GM23338 (cell line): Measurements from ENCODE around the gene AGTR1. TPM values are rescaled to one million over a fixed set of nuclear protein-coding genes. Genes with fewer than 3 reads are reported as not detected.

ENCODE experiments used
- ATAC-seq: fragments of 200-7000 bp; cut with Tn5 transposase; 3 replicates; pipeline ENCODE4 v1.9.1; 2020
- DNase-seq: peaks from one replicate; pipeline ENCODE4 v3.0.0-alpha.2; 2015; ENCODE audit warnings: low spot score
- H2AFZ ChIP-seq: fragments of 200-600 bp; sonication (generic); 2 replicates; pipeline ENCODE4 v1.8.0; 2016; ENCODE audit warnings: antibody characterized with exemption, mild to moderate bottlenecking, moderate library complexity
- H3F3A ChIP-seq: fragments of 200-600 bp; sonication (generic); replicated peaks from 2 replicates; pipeline ENCODE4 v1.8.0; 2017; ENCODE audit warnings: antibody characterized with exemption, mixed run types, low read depth
- H3K27ac ChIP-seq: fragments of 200-600 bp; sonication (generic); 2 replicates; pipeline ENCODE4 v1.6.1; 2016; ENCODE audit warnings: low read depth
- H3K27me3 ChIP-seq: fragments of 200-600 bp; sonication (generic); 2 replicates; pipeline ENCODE4 v1.8.0; 2016; ENCODE audit warnings: mild to moderate bottlenecking, mixed run types, moderate library complexity; ENCODE audit not compliant: insufficient read depth
- H3K36me3 ChIP-seq: fragments of 200-600 bp; sonication (generic); 2 replicates; pipeline ENCODE4 v1.8.0; 2016; ENCODE audit warnings: mild to moderate bottlenecking; ENCODE audit not compliant: insufficient read depth
- H3K4me1 ChIP-seq: fragments of 200-600 bp; sonication (generic); 2 replicates; pipeline ENCODE4 v1.8.0; 2016; ENCODE audit warnings: mild to moderate bottlenecking, moderate library complexity; ENCODE audit not compliant: insufficient read depth
- H3K4me2 ChIP-seq: fragments of 200-600 bp; sonication (generic); 2 replicates; pipeline ENCODE4 v1.7.1; 2017; ENCODE audit warnings: mixed run types
- H3K4me3 ChIP-seq: fragments of 200-600 bp; sonication (generic); 2 replicates; pipeline ENCODE4 v1.6.1; 2016; ENCODE audit warnings: mixed run types
- H3K79me2 ChIP-seq: fragments of 200-600 bp; sonication (generic); replicated peaks from 2 replicates; pipeline ENCODE4 v1.8.0; 2017; ENCODE audit warnings: mild to moderate bottlenecking; ENCODE audit not compliant: insufficient read depth
- H3K9me2 ChIP-seq: fragments of 200-600 bp; sonication (generic); 2 replicates; pipeline ENCODE4 v1.8.0; 2017; ENCODE audit not compliant: insufficient read depth
- H4K20me1 ChIP-seq: fragments of 200-600 bp; sonication (generic); replicated peaks from 2 replicates; pipeline ENCODE4 v1.8.0; 2017; ENCODE audit warnings: mild to moderate bottlenecking; ENCODE audit not compliant: insufficient read depth
- H3K27ac Mint-ChIP-seq: 2 replicates; pipeline ENCODE4 v1.8.0; 2020; ENCODE audit warnings: inconsistent platforms, mild to moderate bottlenecking, moderate library complexity, mixed read lengths
- H3K27me3 Mint-ChIP-seq: 3 replicates; pipeline ENCODE4 v1.8.0; 2022; ENCODE audit warnings: low read depth, mild to moderate bottlenecking, moderate library complexity, mixed read lengths, inconsistent platforms; ENCODE audit not compliant: insufficient read depth, poor library complexity
- H3K36me3 Mint-ChIP-seq: 3 replicates; pipeline ENCODE4 v1.8.0; 2021; ENCODE audit warnings: low read depth, mild to moderate bottlenecking, inconsistent platforms, moderate library complexity, mixed read lengths
- H3K4me1 Mint-ChIP-seq: 3 replicates; pipeline ENCODE4 v1.8.0; 2020; ENCODE audit warnings: mild to moderate bottlenecking, inconsistent platforms, mixed read lengths
- H3K4me3 Mint-ChIP-seq: 3 replicates; pipeline ENCODE4 v1.8.0; 2021; ENCODE audit warnings: moderate library complexity, mild to moderate bottlenecking, inconsistent platforms, mixed read lengths
- H3K9me3 Mint-ChIP-seq: 3 replicates; pipeline ENCODE4 v1.8.0; 2020; ENCODE audit warnings: moderate library complexity, mild to moderate bottlenecking, inconsistent platforms, mixed read lengths
- STAT1 ChIP-seq: IDR thresholded peaks from one replicate; pipeline ENCODE4 v1.6.1; 2016; ENCODE audit warnings: antibody characterized with exemption; ENCODE audit not compliant: unreplicated experiment
- ZNF114 ChIP-seq: fragments of 250-450 bp; sonication (Bioruptor Pico); IDR thresholded peaks from 2 replicates; pipeline ENCODE4 v1.5.0; 2020; ENCODE audit warnings: mild to moderate bottlenecking, moderate library complexity
- ZNF331 ChIP-seq: fragments of 250-450 bp; sonication (Bioruptor Pico); IDR thresholded peaks from 2 replicates; pipeline ENCODE4 v1.5.0; 2020; ENCODE audit warnings: low read depth, mild to moderate bottlenecking, moderate library complexity
- polyA plus RNA-seq: library from polyadenylated mRNA; unstranded; fragments of >200 nt; fragmentation: Nextera tagmentation; extraction: Ambion mirVana; gene quantifications from 2 replicates; pipeline ENCODE4 v1.2.1, GENCODE V29; 2016
- total RNA-seq: library from RNA; depleted of rRNA; stranded (reverse); fragments of >200 nt; shearing (Covaris generic); gene quantifications from 2 replicates; pipeline ENCODE4 v1.2.3, GENCODE V29; 2014
- TF ChIP-seq, protein P1 (sequence below): fragments of 250-450 bp; sonication (Bioruptor Pico); IDR thresholded peaks from 2 replicates; pipeline ENCODE4 v1.5.0; 2020; ENCODE audit warnings: mild to moderate bottlenecking, moderate library complexity
- TF ChIP-seq, protein P2 (sequence below): IDR thresholded peaks from 2 replicates; pipeline ENCODE4 v1.6.1; 2016; ENCODE audit warnings: antibody characterized with exemption
- TF ChIP-seq, protein P3 (sequence below): IDR thresholded peaks from one replicate; pipeline ENCODE4 v1.6.1; 2018; ENCODE audit warnings: antibody characterized with exemption; ENCODE audit not compliant: unreplicated experiment

Gene AGTR1
- total and polyA plus RNA-seq, 2 experiments from 2014 or later = 0.16 TPM; not detected in 1

DNA sequence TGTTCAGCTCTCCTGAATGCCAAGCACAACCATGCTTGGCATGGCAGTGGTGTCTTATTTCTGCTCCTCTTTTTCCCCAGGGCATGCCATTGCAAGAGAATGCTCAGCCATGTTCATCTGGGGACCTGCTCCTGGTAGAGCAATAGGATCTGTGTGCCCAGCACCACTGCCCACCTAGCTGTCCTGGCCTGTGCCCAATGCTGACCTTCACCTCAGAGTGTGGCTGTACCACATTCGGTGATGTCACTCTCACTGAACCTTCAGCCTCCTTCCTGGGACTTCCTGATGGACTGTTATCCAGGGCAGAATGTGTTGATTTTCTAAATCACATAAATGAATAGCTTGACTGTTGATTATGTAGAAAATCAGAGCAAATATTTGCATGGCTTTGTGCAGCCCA, 42.0 kb downstream of the AGTR1 start (continued):
- TF ChIP-seq, protein P1, sequence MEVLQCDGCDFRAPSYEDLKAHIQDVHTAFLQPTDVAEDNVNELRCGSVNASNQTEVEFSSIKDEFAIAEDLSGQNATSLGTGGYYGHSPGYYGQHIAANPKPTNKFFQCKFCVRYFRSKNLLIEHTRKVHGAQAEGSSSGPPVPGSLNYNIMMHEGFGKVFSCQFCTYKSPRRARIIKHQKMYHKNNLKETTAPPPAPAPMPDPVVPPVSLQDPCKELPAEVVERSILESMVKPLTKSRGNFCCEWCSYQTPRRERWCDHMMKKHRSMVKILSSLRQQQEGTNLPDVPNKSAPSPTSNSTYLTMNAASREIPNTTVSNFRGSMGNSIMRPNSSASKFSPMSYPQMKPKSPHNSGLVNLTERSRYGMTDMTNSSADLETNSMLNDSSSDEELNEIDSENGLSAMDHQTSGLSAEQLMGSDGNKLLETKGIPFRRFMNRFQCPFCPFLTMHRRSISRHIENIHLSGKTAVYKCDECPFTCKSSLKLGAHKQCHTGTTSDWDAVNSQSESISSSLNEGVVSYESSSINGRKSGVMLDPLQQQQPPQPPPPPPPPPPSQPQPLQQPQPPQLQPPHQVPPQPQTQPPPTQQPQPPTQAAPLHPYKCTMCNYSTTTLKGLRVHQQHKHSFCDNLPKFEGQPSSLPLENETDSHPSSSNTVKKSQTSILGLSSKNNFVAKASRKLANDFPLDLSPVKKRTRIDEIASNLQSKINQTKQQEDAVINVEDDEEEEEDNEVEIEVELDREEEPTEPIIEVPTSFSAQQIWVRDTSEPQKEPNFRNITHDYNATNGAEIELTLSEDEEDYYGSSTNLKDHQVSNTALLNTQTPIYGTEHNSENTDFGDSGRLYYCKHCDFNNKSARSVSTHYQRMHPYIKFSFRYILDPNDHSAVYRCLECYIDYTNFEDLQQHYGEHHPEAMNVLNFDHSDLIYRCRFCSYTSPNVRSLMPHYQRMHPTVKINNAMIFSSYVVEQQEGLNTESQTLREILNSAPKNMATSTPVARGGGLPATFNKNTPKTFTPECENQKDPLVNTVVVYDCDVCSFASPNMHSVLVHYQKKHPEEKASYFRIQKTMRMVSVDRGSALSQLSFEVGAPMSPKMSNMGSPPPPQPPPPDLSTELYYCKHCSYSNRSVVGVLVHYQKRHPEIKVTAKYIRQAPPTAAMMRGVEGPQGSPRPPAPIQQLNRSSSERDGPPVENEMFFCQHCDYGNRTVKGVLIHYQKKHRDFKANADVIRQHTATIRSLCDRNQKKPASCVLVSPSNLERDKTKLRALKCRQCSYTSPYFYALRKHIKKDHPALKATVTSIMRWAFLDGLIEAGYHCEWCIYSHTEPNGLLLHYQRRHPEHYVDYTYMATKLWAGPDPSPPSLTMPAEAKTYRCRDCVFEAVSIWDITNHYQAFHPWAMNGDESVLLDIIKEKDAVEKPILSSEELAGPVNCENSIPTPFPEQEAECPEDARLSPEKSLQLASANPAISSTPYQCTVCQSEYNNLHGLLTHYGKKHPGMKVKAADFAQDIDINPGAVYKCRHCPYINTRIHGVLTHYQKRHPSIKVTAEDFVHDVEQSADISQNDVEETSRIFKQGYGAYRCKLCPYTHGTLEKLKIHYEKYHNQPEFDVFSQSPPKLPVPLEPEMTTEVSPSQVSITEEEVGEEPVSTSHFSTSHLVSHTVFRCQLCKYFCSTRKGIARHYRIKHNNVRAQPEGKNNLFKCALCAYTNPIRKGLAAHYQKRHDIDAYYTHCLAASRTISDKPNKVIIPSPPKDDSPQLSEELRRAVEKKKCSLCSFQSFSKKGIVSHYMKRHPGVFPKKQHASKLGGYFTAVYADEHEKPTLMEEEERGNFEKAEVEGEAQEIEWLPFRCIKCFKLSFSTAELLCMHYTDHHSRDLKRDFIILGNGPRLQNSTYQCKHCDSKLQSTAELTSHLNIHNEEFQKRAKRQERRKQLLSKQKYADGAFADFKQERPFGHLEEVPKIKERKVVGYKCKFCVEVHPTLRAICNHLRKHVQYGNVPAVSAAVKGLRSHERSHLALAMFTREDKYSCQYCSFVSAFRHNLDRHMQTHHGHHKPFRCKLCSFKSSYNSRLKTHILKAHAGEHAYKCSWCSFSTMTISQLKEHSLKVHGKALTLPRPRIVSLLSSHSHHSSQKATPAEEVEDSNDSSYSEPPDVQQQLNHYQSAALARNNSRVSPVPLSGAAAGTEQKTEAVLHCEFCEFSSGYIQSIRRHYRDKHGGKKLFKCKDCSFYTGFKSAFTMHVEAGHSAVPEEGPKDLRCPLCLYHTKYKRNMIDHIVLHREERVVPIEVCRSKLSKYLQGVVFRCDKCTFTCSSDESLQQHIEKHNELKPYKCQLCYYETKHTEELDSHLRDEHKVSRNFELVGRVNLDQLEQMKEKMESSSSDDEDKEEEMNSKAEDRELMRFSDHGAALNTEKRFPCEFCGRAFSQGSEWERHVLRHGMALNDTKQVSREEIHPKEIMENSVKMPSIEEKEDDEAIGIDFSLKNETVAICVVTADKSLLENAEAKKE (CRISPR knock-in tag) = no peak
- TF ChIP-seq, protein P2, sequence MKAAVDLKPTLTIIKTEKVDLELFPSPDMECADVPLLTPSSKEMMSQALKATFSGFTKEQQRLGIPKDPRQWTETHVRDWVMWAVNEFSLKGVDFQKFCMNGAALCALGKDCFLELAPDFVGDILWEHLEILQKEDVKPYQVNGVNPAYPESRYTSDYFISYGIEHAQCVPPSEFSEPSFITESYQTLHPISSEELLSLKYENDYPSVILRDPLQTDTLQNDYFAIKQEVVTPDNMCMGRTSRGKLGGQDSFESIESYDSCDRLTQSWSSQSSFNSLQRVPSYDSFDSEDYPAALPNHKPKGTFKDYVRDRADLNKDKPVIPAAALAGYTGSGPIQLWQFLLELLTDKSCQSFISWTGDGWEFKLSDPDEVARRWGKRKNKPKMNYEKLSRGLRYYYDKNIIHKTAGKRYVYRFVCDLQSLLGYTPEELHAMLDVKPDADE = no peak
- no peak for TF ChIP-seq ZNF114

DNA sequence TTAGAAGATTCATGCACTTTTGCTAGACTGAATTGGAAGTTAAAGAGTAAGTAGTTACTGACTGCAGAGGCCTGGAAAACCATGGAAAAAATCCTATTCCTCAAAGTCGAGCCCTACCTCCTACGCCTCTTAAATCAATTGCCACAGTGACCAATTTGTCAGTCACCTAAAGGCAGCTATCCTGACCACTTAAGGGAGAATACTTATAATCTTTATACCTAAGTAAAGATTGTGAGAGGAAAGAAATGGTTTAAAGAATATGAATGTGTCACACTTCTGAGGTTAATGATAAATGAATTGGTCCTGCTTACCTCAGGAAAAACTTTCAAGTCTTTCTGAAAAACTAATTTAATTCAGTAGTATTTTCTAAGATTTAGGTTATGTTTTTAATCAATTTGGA, 42.6 kb downstream of the AGTR1 start:
- H3K4me3 Mint-ChIP-seq = no peak overlapping the region
- no peak for ATAC-seq
- Histone ChIP-seq H3K79me2 (no peaks in the 10 kb centered on the region), H3K36me3 (no peaks in the 10 kb centered on the region), H4K20me1 (no peaks in the 10 kb centered on the region), H3K4me1 (no peaks in the 10 kb centered on the region), H3K27ac (no peak overlapping the region), H3F3A (no peaks in the 10 kb centered on the region), H3K4me2 (no peak overlapping the region), H3K4me3 (no peak overlapping the region), H3K27me3 (no peaks in the 10 kb centered on the region), H3K9me2 (no peaks in the 10 kb centered on the region), H2AFZ (no peak overlapping the region)
- H3K9me3 Mint-ChIP-seq = no peaks in the 10 kb centered on the region
- H3K27ac Mint-ChIP-seq = no peak overlapping the region
- TF ChIP-seq, protein P2 = no peak
- no peak for TF ChIP-seq STAT1
- TF ChIP-seq ZNF331 = no peak
- TF ChIP-seq, protein P3, sequence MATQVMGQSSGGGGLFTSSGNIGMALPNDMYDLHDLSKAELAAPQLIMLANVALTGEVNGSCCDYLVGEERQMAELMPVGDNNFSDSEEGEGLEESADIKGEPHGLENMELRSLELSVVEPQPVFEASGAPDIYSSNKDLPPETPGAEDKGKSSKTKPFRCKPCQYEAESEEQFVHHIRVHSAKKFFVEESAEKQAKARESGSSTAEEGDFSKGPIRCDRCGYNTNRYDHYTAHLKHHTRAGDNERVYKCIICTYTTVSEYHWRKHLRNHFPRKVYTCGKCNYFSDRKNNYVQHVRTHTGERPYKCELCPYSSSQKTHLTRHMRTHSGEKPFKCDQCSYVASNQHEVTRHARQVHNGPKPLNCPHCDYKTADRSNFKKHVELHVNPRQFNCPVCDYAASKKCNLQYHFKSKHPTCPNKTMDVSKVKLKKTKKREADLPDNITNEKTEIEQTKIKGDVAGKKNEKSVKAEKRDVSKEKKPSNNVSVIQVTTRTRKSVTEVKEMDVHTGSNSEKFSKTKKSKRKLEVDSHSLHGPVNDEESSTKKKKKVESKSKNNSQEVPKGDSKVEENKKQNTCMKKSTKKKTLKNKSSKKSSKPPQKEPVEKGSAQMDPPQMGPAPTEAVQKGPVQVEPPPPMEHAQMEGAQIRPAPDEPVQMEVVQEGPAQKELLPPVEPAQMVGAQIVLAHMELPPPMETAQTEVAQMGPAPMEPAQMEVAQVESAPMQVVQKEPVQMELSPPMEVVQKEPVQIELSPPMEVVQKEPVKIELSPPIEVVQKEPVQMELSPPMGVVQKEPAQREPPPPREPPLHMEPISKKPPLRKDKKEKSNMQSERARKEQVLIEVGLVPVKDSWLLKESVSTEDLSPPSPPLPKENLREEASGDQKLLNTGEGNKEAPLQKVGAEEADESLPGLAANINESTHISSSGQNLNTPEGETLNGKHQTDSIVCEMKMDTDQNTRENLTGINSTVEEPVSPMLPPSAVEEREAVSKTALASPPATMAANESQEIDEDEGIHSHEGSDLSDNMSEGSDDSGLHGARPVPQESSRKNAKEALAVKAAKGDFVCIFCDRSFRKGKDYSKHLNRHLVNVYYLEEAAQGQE = no peak
- no peaks in the 10 kb centered on the region for H3K27me3 Mint-ChIP-seq
- no peaks in the 10 kb centered on the region for H3K36me3 Mint-ChIP-seq
- no peak for DNase-seq
- H3K4me1 Mint-ChIP-seq = no peaks in the 10 kb centered on the region
